ENCODE results near the gene PLA2G4C.
"Not testable (repeated sequence)": the region's sequence is repeated elsewhere in the genome, so short reads cannot be mapped to it uniquely, and the experiment has no call there.

Gene PLA2G4C

DNA sequence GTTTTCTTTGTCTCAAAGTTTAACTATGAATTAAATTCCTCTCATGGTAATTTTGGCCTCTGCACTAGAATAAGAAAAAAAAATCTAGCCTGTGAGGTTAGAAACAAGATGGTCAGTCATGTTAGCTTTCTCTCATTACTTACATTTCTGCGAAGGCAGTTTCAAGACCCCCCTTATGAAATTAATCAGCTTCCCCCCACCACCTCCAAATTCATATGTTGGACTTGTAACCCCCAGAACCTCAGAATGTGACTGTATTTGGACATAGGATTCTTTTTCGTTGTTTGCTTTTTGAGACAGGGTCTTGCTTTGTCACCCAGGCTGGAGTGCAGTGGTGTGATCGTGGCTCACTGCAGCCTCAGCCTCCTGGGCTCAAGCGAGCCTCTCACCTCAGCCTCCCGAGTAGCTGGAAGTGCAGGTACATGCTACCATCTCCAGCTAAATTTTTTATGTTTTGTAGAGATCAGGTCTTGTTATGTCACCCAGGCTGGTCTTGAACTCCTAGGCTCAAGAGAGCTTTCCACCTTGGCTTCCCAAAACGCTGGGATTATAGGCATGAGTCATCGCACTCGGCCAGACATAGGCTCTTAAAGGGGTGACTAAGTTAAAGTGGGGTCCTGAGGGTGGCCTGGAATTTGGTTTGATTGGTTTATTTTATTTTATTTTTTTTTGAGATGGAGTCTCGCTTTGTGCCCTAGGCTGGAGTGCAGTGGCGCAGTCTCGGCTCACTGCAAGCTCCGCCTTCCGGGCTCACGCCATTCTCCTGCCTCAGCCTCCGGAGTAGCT is 1.4 kb downstream of the PLA2G4C start:
- no peak for DNase-seq

DNA sequence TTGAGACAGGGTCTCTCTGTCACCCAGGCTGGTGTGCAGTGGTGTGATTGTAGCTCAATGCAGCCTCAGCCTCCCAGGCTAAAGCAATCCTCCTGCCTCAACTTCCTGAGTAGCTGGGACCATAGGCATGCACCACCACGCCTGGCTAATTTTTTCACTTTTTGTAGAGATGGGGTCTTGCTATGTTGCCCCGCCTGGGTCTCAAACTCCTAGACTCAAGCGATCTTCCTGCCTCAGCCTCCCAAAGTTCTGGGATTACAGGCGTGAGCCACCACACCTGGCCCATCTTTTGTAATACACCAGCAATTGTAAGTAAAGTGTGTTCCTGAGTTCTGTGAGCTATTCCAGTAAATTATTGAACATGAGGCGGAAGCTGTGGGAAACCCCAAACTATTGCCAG is 6.7 kb downstream of the PLA2G4C start:
- DNase-seq: no peak

DNA sequence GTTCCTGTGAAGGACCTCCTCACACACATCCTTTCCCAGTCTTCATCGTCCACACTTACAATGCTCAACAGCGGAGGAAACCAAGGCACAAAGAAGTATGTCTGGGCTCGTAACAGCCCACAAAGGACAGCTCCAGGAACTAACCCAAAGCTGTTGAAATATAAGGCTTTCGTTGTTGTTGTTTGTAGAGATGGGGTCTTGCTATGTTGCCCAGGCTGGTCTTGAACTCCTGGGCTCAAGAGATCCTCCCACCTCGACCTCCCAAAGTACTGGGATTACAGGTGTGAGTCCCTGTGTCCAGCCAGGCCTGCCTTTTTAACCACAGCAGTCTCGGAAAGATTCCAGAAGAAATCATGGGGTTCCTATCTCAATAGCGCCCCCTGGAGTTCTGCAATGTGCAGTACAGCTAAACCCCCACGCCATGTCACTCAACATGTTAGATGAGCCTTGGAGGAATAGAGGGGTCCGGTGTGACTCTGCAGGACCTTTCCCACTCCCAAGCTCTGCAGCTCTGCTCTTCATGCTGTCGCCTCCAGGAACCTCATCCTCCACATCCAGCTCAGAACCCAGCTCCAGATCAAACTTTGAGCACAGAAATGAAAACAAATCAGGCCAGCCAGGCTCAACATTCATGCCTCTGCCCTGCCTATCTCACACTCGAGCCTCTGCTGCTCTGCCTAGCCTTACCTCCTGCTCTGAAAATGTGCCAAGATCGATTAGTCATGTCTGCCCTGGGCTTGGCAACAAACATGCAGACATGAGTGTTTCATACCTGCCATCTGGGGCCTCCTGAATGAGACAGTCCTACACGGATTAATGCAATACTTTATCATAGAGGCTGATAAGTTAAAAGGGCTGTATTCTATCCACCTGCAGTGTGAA is 7.5 kb downstream of the PLA2G4C start:
- peak; percentile 70 for DNase-seq

DNA sequence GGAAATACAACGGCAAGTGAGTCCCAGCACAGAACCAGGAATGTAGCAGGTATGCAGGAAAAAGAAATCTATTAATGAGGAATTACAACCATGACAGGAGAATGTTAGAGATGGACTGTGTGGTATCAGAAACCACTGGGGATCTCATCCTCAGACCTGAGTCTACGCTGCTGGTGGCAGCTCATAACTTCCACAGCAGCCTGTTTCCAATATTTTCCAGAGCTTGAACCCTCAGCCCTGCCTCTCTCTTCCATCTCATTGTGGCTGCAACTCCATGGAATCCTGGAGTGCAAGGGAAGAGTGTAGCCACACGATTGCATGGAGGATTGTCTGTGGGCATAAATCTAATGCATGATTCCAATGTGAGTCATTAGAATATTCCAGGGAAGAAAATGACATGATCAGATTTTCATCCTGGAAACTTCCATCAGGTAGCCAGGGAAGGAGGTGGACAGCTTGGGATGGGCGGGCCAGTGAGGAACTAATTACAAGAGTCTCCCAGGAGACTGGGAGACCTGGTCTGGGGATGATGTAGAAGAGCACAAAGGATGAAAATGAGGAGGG is 14.9 kb downstream of the PLA2G4C start:
- DNase-seq: no peak

DNA sequence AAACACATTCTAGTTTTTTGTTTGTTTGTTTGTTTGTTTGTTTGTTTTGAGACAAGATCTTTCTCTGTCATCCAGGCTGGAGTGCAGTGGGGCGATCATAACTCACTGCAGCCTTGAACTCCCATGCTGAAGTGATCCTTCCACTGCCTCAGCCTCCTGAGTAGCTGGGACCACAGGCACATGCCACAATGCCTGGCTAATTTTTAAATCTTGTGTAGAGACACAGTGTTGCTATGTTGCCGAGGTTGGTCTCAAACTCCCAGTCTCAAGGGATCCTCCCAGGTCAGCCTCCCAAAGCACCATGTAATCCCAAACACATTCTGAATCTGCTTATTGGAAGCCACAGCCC is 15.8 kb downstream of the PLA2G4C start:
- DNase-seq: no peak

DNA sequence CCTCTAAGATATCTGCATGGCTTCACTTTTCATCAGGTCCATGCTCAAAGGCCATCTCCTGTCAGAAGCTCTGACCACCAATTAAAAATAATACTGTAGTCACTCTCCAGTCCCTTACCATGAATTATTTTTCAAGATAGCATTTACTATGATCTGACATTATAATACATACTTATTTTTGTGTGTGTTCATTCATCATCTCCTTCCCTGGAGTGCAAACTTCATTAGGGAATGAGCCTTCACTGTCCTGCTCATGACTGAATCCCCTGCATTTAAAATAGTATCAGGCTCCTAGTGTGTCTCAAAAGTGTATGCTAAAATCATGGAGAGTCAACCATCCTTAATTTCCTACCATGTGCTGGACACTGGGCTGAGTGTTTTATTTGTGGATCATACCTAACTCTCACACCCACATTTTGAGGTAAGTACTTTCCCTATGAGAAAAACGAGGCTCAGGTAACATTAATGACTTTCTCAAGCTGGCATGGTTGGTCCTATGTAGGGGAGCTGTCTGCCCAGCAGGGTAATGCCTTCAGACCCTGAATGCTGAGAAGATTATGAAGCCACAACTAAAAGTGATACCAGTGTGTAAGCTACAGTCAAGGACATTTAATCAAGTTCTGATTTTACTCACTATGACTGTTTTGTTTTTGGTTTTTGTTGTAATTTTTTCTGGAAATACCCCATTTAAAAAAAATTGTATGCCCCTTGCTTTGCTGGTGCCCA is 16.3 kb downstream of the PLA2G4C start:
- no peak for DNase-seq

DNA sequence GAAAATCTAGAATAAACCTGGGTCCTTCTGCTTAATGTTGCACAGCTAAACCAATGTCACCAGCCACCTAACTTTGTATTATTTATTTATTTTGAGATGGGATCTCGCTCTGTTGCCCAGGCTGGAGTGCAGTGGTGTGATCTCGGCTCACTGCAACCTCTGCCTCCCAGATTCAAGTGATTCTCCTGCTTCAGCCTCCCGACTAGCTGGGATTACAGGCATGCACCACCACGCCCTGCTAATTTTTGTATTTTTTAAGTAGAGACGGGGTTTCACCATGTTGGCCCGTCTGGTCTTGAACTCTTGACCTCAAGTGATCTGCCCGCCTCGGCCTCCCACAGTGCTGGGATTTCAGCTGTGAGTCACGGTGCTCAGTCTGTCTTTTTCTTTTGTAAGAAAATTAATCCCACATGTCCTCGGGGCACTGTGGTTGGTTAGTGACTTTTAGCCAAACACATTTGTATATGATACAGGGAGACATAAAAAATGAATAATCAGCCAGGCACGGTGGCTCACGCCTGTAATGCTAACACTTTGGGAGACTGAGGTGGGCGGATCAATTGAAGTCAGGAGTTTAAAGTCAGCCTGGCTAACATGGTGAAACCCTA is 19.4 kb downstream of the PLA2G4C start:
- not testable (repeated sequence) for DNase-seq

DNA sequence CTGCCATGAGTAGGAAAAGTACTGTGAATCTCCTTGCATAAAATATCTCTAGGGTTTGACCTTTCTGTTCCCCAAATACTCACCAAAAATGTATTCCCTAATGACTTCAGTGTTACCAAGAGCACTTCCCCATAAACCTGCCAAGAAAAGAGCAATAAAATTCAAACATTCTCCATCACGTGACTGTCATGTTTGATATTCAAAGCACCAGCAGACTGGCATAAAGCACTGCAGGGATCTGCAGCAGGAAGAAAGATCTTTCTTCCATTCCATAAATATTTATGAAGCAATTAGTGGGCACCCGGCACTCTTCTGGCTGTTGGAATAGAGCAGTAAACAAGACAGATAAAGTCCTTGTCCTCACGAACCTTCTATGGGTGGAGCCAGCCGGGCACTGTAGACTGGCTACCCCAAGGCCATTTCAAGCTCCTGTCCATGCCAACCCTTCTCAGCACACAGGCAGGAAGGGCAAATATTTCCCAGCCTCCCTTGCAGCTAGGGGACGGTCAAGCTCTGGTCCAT is 20.3 kb downstream of the PLA2G4C start:
- DNase-seq: peak; percentile 27

DNA sequence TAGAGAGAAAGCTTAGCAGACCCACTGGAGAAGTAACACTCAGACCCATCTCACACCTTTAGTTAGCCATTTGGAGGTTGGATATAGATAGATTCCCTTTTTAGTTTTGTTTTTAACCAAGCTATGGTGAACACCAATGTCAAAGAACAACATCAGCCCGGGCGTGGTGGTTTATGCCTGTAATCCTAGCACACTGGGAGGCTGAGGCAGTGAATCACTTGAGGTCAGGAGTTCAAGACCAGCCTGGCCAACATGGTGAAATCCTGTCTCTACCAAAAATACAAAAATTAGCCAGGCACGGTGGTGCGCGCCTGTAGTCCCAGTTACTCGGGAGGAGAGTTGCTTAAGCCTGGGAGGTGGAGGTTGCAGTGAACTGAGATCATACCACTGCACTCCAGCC is 21.6 kb downstream of the PLA2G4C start:
- DNase-seq: not testable (repeated sequence)

DNA sequence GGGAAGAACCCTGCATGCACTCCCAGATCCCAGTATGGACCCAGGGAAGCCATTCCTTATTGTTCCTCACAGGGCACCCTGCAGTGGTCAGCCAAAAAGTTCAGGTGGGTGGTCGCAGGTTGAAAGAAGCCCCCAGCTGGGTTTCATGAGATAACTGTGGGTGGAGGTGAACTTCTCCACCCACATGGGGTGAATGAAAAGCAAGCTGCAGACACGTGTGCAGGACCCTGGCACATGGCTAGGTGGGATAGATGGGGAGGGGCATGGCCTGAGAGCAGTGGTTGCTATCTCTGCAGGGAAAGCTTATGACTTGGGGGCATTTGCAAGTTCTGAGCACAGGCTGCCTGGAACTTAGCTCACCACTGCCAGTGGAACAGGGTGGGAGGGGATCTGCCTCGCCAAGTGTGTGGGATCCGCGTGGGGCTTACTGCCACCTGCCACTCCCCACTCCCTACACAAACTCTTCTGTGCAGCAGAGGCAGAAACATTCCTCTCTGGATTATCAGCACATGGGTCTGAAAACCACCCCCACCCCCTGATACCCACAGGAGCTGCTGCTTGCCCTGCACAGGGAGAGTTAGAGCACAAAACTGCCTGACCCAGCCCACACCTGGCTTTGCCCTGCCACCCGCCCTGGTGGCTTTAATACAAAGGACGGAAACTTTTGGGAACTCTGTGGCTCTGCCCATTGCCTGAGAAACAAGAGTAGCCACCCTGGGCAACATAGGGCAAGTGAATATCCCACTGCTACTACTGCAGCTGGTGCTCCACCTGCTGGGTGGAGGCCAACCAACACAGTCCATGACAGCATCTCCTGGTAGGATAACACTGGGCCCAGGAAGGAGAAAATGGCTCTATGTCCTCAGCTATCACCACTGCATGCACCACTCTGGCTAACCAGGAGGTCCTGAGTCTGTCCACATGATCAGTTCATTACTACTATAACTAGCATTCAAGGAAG is 24.4 kb downstream of the PLA2G4C start:
- DNase-seq: no peak

DNA sequence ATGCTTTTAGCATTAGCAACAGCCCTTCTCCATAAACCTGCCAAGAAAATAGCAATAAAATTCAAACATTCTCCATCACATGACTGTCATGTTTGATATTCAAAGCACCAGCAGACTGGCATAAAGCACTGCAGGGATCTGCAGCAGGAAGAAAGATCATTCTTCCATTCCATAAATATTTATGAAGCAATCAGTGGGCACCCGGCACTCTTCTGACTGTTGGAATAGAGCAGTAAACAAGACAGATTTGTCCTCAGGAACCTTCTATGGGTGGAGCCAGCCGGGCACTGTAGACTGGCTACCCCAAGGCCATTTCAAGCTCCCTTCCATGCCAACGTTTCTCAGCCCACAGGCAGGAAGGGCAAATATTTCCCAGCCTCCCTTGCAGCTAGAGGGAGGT is 25.5 kb downstream of the PLA2G4C start:
- DNase-seq: no peak

DNA sequence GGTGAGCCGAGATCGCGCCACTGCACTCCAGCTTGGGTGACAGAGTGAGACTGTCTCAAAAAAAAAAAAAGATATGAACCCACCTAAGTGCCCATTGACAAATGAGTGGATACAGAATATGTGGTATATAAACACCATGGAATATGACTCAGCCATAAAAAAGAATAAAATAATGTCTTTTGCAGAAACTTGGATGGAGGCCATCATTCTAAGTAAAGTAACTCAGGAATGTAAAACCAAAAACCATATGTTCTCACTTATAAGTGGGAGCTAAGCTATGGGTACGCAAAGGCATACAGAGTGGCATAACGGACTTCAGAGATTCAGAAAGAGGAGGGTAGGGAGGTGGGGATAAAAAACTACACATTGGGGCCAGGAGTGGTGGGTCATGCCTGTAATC is 29.5 kb downstream of the PLA2G4C start:
- no peak for DNase-seq

DNA sequence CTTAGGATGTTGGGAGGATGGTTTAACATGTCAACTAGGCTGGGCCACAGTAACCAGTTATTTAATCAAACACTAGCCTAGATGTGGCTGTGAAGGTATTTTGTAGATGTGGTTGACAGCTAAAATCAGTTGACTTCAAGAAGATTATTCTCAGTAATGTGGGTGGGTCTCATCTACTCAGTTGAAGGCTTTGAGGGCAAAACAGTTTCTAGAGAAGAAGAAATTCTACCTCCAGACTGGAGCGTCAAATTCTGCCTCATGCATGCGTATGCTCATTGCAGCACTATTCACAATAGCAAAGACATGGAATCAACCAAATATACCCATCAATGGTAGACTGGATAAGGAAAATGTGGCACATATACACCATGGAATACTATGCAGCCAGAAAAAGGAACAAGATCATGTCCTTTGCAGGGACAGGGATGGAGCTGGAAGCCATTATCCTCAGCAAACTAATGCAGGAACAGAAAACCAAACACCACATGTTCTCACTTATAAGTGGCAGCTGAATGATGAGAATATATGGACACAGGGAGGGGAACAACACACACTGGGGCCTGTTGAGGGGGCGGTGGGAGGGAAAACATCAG is 40.3 kb downstream of the PLA2G4C start:
- not testable (repeated sequence) for DNase-seq

DNA sequence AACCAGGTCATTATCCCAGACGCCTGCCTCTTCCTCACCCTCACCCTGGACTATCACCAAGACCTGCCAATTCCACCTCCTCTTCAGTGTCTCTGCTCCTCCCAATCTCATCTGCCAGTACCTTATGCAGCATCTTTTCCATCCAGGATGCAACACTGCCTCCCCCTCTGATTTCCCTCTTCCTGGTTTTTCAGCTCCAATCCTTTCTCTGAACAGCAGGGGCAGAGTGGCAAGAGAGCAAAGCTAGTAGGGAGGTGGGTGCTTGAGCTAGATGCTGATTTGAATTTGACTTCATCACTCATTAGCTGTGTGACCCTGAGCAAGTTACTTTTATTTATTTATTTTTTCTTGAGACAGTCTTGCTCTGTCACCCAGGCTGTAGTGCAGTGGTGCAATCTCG is 41.2 kb downstream of the PLA2G4C start:
- no peak for DNase-seq

DNA sequence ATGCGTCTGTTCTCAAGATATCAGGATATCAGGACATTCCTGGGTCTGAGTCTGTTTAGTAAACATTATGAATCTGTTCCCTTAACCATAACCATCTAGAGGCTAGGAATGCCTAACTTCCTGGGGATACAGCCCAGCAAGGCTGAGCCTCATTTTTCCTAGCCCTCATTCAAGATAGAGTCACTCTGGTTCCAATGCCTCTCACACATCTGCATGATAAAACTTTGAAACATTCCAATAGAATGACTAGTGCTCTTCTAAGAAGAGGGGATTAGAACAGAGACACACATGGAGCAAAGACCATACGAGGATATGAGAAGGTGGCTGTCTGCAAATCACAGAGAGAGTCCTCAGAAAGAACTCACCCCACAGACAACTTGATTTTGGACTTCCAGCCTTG is 46.1 kb downstream of the PLA2G4C start:
- DNase-seq: no peak

DNA sequence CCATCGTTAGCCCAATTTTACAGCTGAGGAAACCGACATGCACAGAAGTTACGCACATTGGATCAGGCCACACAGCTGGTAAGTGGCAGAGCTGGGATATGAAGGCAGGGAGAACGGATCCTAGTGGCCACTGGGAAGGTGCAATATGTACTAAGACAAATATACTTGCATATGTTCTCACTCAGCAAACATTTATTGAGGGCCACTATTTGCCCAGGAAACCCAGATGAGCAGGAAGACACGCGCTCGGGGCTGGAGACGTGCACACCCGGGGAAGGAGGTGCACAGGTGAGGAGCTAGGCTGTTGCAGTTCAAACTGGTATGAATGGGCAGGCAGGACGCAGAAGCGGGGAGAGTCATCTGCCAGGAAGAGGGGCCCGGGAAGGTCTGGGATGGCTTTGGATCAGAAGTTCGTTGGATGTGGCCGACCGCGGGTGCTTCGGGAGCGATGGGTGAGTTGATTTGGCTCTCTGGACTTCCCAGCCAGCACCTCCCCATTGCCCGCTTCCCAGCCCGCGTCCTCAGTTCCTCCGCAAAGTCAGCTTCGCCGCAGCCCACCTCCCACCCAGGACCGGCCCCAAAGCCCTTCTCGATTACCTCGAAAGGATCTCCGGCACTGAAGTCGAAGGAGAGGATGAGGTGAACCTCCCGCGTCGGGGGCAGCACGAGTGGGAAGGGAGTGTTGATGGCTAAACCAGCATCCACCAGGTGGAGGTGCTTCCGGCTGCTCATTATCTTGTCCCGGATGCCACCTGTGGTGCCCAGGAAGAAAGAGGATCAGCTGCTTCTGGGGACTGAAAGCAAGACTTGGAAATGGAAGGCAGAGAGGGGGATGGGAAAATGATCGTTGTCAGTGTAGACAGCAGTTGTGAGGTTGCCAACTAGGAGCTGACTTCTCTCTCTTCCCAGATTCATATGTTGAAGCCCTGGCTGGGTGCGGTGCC is 48.9 kb downstream of the PLA2G4C start:
- no peak for DNase-seq

DNA sequence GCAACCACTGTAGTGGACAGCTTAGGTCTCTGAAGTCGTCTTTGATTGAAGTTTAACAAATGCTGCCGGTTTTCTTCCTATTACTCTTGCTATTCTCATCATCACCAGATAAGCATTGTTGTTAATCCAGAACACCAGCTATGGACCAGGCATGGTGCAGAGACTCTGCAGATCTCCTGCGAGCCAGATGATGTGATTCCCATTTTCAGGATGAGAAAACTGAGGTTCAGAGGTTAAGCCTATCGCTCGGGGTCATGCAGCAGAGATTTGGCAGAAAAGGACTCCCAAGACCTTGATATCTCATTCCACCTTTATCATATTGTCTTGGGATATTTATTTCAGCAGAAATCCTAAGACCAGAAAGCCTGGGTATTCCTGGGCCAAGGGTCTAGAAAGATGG is 50.2 kb downstream of the PLA2G4C start:
- no peak for DNase-seq

DNA sequence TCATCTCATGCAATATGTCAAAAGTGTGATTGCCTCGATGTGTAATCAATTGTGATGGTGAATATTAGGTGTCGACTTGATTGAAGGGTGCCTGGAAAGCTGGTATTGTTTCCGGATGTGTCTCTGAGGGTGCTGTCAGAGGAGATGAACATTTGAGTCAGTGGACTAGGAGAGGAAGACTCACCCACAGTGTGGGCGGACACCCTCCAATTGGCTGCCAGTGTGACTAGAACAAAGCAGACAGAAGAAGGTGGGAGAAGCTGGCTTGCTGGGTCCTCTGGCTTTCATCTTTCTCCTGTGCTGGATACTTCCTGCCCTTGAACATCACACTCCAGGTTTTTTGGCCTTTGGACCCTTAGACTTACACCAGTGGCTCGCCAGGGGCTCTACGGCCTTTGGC is 51.3 kb downstream of the PLA2G4C start:
- no peak for DNase-seq

DNA sequence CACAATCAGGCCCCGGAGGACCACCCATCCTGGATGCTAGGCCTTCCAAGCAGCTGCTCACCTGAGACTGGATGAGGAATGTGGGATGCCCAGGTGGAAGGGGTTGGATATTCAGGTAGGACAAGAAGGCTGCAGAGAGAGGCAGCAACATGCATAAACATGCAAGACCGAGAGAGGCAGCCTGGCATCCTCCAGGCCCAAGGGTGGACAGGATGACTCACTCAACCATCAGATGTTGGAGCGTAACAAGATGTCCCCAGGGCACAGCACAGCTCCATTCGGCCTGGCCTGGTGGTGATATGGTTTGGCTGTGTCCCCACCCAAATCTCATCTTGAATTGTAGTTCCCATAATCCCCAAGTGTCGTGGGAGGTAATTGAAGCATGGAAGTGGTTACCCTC is 56.8 kb downstream of the PLA2G4C start:
- DNase-seq: no peak

DNA sequence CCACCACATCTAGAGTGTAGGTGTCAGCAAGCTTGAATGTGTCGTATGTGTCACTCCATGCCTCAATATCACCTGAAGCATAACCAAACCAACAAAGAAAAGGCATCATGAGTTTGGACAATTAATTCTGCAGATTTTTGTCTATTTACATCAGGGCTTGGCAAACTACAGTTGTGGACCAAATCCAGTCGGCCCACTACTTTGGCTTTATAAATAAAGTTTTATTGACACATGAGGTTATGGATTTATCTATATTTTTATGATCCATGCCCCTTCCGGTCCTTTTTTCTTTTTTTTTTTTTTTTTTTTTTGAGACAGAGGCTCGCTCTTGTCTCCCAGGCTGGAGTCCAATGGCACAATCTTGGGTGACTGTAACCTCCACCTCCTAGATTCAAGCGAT is 57.5 kb downstream of the PLA2G4C start:
- DNase-seq: no peak

Measured in NCI-H748 treated with DMSO at 0.1 percent for 48 hours (cell line).